HFFc6 (cell line): ENCODE data around the gene SLC4A1AP. TPM values are rescaled to one million over a fixed set of nuclear protein-coding genes. Genes with fewer than 3 reads are reported as not detected.

ENCODE experiments used
- DNase-seq: peaks from one replicate; pipeline ENCODE4 v3.0.0-alpha.2; 2018
- H3K27ac Mint-ChIP-seq: 2 replicates; pipeline ENCODE4 v1.8.0; 2020; ENCODE audit warnings: mild to moderate bottlenecking, mixed read lengths
- H3K27me3 Mint-ChIP-seq: 2 replicates; pipeline ENCODE4 v1.8.0; 2021; ENCODE audit warnings: mild to moderate bottlenecking, moderate library complexity, mixed read lengths; ENCODE audit not compliant: insufficient read depth
- H3K36me3 Mint-ChIP-seq: 2 replicates; pipeline ENCODE4 v1.8.0; 2021; ENCODE audit warnings: low read depth, mixed read lengths
- H3K4me1 Mint-ChIP-seq: 2 replicates; pipeline ENCODE4 v1.8.0; 2020; ENCODE audit warnings: low read depth, mixed read lengths
- H3K4me3 Mint-ChIP-seq: 2 replicates; pipeline ENCODE4 v1.8.0; 2020; ENCODE audit warnings: mild to moderate bottlenecking, moderate library complexity, mixed read lengths
- H3K9me3 Mint-ChIP-seq: 2 replicates; pipeline ENCODE4 v1.8.0; 2020; ENCODE audit warnings: mild to moderate bottlenecking, mixed read lengths
- total RNA-seq, 6 experiments: library from RNA; stranded (reverse); fragmentation: NEBNext Ultra II Directional; extraction: Animal tissue kit (Norgen Biotek cat#: 25700); gene quantifications; 2 replicates in 1 of 6; 3 replicates in 5 of 6; pipeline ENCODE4 v1.2.3, GENCODE V29; 2021
- TF ChIP-seq, protein P1 (sequence below): fragments of 200-600 bp; sonication (generic); IDR thresholded peaks from 2 replicates; pipeline ENCODE4 v1.5.0; 2021; ENCODE audit warnings: antibody characterized with exemption, mild to moderate bottlenecking

Gene SLC4A1AP
- total RNA-seq, 6 experiments from 2014 or later: 23.0 to 27.1 (median 24.5) TPM

DNA sequence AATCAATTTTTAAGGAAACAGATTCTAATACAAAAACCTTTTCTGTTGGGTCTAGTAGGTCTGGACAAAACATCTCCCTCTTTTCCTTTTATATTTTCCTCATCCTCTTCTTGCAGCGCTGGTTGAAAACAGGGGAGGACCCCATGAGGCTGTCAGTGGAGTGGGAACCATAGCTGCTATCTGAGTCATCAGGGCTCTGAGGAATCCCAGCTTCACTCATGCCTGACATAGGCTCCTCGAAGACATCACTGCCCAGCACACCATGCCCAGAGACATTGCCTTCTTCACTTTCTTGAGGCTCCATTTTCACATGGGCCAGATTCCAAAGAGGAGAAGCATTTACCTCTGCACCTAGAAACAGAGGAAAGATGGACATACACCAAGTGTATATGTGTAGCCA, 10.3 kb upstream of the SLC4A1AP start:
- Mint-ChIP-seq H3K4me1 (peaks cover 37% of the 10 kb centered on the region), H3K4me3 (no peak overlapping the region), H3K27ac (peak overlapping the region; percentile 30), H3K27me3 (no peaks in the 10 kb centered on the region), H3K36me3 (peaks cover 57% of the 10 kb centered on the region), H3K9me3 (no peaks in the 10 kb centered on the region)
- no peak for DNase-seq
- TF ChIP-seq, protein P1, sequence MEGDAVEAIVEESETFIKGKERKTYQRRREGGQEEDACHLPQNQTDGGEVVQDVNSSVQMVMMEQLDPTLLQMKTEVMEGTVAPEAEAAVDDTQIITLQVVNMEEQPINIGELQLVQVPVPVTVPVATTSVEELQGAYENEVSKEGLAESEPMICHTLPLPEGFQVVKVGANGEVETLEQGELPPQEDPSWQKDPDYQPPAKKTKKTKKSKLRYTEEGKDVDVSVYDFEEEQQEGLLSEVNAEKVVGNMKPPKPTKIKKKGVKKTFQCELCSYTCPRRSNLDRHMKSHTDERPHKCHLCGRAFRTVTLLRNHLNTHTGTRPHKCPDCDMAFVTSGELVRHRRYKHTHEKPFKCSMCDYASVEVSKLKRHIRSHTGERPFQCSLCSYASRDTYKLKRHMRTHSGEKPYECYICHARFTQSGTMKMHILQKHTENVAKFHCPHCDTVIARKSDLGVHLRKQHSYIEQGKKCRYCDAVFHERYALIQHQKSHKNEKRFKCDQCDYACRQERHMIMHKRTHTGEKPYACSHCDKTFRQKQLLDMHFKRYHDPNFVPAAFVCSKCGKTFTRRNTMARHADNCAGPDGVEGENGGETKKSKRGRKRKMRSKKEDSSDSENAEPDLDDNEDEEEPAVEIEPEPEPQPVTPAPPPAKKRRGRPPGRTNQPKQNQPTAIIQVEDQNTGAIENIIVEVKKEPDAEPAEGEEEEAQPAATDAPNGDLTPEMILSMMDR: no peak

DNA sequence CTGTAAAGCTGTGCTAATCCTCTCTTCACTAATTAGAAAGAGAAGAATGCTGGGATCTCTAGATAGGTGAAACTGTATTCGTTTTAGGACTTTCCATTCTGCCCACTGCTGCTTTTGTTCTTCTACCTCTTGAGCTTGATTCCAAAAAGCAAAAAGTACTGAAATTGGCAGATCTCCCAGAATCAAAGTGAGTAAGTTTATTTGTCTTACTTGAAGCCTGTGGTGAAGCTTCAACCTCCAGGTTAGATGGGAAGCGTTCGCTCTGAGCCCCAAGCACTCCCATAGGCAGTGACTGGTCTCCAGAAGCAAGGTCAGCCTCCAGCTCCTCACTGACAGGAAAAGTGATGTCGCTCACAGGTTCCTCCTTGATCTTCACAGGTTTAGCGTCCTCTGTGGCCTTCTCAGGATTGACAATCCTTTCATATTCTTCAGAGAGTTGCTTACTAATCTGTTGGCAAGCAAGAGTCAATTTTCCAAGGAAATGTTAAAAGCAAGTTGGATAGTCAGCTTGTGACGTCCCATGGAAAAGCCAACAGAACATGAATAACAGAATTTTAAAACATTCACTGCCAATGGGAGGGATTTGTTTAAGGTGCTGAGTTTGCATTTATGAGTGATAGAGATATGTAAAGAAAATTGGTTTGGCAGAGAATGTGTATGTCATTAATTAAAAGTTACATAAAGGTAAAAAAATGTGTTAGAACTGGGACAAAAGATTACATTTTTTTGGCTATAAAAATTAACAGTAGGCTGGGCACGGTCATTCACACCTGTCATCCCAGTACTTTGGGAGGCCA, 8.3 kb upstream of the SLC4A1AP start:
- Mint-ChIP-seq H3K27ac (peak overlapping the region; percentile 12; the same call in 1 of the 2 replicates), H3K36me3 (peaks cover 52% of the 10 kb centered on the region), H3K9me3 (no peaks in the 10 kb centered on the region), H3K27me3 (no peaks in the 10 kb centered on the region), H3K4me1 (peaks cover 46% of the 10 kb centered on the region), H3K4me3 (no peak overlapping the region)
- peak; percentile 49 for DNase-seq
- TF ChIP-seq, protein P1: no peak

DNA sequence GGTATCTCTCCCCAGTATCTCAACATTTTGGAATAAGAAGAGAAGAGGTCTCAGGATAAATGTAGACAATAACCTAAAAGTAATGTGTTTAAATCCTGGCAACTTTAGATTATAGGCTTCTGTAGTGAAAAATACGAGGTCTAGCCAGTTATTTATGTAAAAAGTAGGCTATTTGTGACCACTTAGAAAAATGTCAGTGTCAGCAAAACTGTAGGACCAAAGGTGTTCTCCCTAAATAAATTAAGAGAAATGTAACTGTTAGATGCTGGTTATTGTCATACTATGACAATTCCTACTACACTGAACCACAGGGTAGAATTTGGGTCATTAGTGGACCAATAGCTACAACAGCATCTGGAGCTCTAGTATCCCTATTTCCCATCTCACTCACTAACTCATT, 2.3 kb upstream of the SLC4A1AP start:
- H3K27me3 Mint-ChIP-seq: no peaks in the 10 kb centered on the region; the same call in 1 of the 2 replicates
- H3K4me1 Mint-ChIP-seq: peaks cover 43% of the 10 kb centered on the region
- H3K36me3 Mint-ChIP-seq: peaks cover 32% of the 10 kb centered on the region
- TF ChIP-seq, protein P1: no peak
- H3K27ac Mint-ChIP-seq: no peak overlapping the region
- no peak overlapping the region for H3K4me3 Mint-ChIP-seq
- no peaks in the 10 kb centered on the region for H3K9me3 Mint-ChIP-seq
- DNase-seq: no peak

DNA sequence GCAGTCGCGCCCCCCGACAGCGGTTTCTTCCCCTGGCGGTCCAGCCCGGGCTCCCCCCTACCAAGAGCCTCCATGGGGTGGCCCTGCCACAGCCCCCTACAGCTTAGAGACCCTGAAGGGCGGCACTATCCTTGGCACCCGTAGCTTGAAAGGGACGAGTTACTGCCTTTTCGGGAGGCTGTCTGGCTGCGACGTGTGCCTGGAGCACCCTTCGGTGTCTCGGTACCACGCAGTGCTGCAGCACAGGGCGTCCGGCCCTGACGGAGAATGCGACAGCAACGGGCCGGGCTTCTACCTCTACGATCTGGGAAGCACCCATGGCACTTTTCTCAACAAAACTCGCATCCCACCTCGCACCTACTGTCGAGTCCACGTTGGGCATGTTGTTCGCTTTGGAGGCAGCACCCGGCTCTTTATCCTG, 475 bp downstream of the SLC4A1AP start:
- Mint-ChIP-seq H3K36me3 (peaks cover 40% of the 10 kb centered on the region), H3K27ac (peak overlapping the region; percentile 99), H3K4me3 (peak overlapping the region; percentile 99), H3K4me1 (peaks cover 53% of the 10 kb centered on the region), H3K9me3 (no peaks in the 10 kb centered on the region), H3K27me3 (no peaks in the 10 kb centered on the region; the same call in 1 of the 2 replicates)
- TF ChIP-seq, protein P1: no peak
- DNase-seq: no peak

DNA sequence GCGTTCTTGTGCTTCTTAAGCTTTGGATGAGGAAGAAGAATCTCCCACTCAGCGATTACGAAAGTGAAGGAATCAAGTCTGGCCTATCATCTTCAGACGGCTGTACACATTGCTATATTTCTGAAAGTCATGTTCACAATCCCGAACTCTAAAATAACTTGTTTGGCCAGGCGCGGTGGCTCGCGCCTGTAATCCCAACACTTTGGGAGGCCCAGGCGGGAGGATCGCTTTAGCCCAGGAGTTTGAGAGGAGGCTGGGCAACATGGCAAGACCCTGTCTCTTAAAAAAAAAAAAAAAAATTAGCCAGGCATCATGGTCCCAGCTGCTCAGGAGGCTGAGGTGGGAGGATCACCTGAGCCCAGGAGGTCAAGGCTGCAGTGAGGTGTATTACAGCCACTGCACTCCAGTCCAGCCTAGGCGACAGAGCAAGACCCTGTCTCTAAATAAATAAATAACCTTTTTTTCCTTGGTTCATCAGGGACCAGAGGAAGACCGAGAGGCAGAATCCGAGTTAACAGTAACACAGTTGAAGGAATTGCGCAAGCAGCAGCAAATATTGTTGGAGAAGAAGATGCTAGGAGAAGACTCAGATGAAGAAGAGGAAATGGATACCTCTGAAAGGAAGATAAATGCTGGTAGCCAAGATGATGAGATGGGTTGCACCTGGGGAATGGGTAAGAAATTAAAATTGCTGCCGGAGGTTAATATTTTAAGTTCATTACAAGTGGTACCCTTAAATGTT, 1.1 kb downstream of the SLC4A1AP start:
- peak overlapping the region; percentile 99; the same call in 1 of the 2 replicates for H3K27ac Mint-ChIP-seq
- peak overlapping the region; percentile 99 for H3K4me3 Mint-ChIP-seq
- H3K36me3 Mint-ChIP-seq: peaks cover 37% of the 10 kb centered on the region

More for the DNA sequence above, 1.1 kb downstream of the SLC4A1AP start:
- H3K4me1 Mint-ChIP-seq: peaks cover 48% of the 10 kb centered on the region
- DNase-seq: no peak
- TF ChIP-seq, protein P1: no peak
- no peaks in the 10 kb centered on the region; the same call in 1 of the 2 replicates for H3K27me3 Mint-ChIP-seq
- no peaks in the 10 kb centered on the region for H3K9me3 Mint-ChIP-seq
